HG02759 (cell line): Measurements from ENCODE around the gene SLC25A34.

Experiments
- ATAC-seq: cut with Tn5 transposase; IDR thresholded peaks from one replicate; pipeline ENCODE4 v1.9.1; 2021; ENCODE audit warnings: mild to moderate bottlenecking, moderate library complexity; ENCODE audit not compliant: unreplicated experiment

Gene SLC25A34

DNA sequence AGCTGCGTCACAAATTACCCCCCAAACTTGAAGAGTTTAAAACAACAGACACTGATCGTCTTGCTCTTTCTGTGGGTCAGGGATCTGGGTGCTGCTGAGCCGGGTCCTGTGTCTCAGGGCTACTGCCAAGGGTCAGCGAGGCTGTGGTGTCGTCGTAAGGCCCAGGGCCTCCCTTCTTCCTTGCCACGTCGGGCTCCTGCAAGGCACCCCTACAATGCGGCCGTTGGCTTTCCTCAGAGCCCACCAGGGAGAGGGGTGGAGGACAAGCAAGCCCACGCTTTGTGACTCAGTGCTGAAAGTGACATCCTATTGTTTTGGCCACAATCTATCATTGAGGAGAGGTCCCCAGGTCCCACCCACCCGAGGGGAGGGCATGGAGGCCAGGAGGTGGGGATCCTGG lies 14.9 kb downstream of the SLC25A34 start:
- ATAC-seq = no peak

DNA sequence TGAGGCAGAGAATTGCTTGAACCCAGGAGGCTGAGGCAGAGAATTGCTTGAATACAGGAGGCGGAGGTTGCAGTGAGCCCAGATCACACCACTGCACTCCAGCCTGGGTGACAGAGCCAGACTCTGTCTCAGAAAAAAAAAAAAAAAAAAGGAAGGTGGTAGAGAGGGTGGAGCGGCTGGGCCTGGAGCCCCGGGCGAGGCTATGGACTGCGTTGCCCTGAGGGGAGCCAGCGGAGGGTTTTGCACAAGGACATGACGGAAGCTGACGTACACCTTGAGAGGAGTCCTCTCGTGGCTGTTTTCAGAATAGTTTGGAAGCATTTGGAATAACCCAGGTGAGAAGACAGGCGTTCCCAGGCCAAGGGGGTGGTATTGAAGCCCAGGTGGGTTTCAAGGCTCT lies 15.7 kb downstream of the SLC25A34 start:
- ATAC-seq = no peak

DNA sequence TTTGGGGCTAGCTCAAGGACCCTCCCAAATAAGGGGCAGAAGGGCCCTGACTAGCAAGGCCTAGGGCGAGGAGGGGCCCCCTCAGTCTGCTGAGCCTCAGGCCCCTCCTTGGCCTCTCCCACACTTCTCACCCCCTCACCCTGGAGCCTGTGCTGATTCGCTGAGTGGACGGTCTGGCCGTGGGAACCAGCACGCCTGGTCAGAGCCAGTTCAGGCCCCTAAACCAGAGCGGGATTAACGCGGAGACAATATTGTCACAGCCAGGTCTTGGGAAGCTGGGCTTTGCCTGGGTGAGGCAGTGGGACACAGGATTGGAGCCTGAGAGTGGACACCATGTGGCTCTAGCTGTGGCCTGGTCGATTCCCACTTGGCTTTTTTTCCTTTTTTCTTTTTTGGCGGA lies 17.7 kb downstream of the SLC25A34 start:
- ATAC-seq = no peak

DNA sequence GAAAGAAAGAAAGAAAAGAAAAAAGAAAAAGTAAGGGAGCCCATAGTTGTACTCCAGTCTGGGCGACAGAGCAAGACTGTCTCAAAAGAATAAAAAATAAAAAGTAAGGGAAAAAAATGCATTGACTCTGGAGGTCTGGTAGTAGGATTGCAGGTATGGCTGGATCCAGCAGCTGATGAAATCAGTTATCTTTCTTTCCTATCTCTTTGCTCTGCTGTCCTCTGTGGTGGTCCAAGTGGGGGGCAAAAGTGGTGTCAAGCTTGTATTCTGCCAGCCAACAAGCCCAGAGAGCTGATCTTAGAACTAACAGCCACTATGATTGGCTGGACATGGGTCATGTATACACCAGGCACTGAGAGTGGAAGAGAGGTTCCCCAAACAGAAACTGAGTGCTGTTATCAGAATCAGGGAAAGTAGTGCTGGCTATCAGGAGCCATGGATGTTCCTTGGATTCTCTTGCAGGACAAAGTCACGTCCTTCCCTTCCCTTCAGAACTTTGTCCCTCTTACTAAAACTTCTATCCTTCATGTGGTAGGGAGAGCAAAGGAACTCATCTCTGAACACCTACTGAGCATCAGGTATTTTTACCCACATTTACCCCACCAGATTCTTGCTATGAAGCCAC lies 19.1 kb downstream of the SLC25A34 start:
- no peak for ATAC-seq

DNA sequence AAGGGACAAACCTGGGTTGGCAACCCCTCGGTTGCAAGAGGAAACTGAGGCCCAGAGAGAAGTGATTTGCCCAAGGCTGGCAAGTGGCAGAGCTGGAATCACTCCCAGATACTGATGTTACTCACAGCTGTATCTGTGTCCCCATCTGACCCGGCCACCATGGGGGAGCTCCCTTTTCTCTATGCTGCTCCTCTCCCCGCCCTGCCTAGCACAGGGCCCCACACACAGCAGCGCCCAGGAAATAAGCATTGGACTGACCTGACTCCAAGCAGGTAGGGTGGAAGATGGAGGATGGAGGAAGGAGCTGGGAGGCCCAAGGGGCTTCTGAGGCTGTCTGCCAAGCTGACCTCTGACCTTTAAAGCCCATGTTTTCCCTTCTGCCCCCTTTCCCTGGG lies 19.6 kb downstream of the SLC25A34 start:
- ATAC-seq = no peak

DNA sequence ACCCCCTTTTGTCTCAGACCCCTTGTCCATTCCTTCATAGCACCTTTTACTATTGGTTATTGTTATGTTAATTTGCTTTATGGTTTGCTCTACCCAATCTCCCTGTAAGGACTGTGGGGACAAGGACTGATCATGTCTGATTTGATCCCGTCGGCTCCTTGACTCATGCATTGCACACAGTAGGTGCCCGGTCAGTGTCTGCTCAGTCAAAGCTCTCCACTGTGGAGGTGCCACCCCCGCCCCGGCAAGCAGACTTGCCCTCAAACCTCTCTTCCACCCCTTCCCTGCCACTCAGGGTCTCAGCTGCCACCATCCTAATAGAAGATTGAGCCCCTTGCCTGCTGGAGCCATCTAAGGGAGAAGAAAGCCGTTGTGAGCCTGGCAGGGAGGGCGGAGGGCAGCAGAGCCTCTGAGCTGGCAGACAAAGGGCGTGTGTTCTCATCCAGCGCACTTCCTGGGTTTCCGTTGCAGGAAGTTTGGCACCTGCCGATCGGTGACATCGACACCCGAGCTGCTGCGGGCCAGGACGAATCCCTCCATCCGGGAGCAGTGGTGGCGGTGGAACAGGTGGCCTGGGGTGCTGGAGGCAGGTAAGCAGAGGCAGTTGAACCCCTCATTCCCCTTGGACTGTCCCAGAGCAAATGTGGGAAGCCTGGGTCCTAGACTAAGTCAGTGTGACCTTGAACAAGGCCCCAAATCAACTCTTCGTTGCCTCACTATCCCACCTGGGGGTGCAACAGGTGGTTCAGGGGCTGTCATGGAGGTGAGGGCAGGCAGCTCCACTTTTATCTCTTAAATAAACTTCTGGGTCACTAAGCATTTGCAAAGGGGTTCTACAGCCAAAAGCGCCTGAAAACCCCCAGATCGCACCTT lies 20.3 kb downstream of the SLC25A34 start:
- no peak for ATAC-seq

DNA sequence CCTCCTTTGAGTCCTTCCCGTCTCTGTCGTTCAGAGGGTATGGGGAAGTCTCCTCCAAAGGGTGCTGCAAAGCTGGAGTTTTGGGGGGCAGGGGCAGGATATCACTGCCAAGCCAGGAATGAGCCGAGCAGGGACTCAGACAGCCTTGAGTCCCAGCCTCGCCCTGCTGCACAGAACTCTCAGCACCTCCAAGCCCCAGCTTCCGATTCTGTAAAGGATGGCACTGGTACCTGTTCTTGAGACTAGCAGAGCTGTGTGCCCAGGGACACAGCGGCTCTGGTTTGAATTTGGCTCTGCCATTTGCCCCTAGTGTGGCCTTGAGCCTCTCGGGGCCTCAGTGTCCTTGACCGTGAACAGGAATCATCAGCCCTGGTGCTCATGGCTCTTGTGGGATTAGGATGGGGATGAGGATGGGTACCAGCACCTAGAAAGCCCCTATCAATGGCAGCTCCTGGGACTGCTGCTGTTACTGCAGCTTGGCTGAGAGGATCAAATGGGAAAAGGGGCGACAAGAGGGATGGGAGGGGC lies 21.0 kb downstream of the SLC25A34 start:
- ATAC-seq = no peak

DNA sequence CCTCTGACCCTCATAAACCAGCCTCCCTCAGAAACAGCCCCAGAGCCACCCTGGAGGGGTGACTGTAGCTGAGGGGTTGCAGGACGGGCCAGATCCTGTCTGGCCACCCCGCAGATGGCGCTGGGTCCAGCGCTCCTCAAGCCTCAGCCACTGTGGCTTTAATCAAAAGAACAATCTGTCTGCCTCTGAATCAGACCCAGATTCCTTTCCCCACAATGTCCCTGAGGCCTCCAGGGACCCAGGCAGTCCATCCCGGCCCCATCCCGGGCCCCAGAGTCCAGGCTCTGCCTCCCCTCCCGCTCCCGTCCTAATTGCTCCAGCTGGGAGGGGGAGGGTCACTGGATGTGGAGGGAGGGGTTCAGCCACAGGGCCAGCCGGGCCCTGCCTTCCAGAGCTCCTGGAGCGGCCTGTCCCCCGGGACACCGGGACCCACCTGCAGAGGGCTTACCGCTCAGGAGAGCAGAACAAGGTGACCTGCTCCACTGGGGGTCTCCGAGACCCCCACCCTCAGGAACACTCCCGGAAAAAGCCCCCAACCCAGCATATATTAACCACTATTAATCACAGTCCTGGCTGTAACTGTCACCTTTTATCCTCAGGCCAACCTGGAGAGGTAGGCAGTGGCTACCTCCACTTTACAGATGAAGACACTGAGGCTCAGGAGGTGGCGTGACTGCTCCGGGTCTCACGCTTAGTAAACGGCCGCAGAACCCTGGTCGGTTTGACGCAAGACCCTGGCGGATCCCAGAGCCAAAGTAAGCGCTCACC lies 21.7 kb downstream of the SLC25A34 start:
- no peak for ATAC-seq

DNA sequence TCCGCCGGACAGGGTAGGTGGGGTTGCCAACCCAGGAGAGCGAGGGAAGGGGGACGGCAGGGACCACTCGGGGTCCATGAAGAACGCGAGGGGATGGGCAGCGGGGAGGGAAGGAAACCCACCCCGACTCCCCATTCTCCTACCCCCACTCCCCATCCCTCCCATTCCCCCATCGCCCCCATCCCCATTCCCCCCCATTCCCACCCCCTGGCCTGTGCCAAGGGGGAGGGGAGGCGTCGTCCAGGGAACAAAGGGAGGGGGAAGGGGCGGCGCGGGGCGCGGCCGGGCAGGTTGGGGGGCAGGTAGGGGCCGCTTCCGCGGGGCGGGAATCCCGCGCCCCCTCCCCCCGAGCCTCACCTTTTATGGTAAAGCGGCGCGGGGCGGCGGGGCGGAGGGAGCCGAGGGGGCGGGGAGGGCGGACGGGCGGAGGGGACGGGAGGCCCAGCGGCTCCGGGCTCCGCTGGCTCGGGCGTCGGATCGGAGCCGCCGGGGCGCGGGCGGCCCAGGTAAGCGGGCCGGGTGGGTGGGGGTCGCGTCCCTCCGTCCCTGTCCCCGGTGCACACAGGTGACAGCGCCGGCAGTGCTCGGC lies 22.4 kb downstream of the SLC25A34 start, which contains the start of gene FBLIM1:
FBLIM1 (plus strand) TSS at position 453 of the 589 bp plus-strand sequence. CDS start 6,189 bp downstream, outside the sequence.
- ATAC-seq = no peak

DNA sequence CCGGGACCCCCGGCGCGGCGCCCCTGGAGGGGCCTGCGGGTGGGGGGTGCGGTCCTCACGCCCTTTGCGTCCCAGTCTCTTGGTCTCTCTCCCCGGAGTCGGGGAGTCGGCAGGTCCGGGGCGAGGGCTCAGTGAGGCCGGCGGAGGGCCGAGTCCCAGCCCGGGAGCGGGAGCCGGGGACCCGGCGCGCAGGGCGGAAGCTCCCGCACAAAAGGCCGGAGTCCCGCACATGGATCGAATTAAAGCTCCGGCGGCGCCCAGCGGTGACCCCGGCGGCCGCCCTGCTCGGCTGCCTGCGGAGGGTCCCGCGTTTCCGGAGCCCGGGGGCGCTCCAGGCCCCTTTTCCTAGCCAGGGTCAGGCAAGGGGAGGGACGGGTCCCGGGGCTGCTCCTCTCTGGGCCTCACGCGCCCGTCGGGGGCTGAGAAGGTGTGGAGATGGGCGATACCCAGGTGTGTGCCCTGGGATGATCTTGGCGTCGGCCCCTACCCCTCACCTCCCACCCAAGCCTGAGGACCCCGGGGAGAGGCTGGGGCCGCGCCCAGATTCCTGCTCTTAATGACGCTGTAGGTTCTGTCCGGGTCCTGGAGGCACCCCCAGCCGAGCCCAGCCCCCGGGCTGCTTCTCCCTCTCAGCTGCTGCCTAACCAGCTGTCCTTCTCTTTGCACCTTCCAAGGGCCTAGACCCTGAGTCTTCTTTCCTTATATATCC lies 23.0 kb downstream of the SLC25A34 start:
- ATAC-seq = no peak

DNA sequence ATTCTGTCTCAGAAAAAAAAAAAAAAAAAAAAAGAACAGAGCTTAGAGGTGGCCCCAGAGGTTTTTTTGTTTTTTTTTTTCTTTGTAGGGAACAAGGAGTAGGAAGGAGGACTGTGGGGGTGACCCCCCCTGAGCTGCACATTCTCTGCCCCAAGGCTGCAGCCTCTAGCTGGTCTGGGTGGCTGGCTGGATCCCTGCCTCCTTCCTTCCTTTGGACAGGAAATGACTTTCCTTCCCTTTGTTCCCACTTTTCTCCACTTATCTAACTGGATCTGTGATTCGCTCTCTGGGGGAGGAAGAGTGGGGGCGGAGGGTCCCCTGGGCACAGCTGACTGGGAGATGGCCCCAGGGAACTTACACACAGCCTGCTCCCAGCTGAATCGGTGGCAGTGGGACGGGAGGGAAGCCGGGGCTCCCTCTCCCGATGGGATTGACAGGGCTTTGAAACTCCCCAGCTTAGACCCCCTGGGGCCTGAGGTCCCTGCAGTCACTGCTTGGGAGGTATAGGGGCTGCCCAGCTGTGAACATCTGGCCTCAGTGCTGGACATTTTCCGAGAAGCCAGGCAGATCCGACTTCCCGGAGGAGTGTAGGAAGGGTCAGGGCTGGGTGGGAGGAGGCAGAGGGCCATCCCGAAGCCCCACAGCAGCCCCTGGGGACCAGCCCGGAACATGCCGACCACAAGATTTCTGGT lies 24.6 kb downstream of the SLC25A34 start:
- no peak for ATAC-seq

DNA sequence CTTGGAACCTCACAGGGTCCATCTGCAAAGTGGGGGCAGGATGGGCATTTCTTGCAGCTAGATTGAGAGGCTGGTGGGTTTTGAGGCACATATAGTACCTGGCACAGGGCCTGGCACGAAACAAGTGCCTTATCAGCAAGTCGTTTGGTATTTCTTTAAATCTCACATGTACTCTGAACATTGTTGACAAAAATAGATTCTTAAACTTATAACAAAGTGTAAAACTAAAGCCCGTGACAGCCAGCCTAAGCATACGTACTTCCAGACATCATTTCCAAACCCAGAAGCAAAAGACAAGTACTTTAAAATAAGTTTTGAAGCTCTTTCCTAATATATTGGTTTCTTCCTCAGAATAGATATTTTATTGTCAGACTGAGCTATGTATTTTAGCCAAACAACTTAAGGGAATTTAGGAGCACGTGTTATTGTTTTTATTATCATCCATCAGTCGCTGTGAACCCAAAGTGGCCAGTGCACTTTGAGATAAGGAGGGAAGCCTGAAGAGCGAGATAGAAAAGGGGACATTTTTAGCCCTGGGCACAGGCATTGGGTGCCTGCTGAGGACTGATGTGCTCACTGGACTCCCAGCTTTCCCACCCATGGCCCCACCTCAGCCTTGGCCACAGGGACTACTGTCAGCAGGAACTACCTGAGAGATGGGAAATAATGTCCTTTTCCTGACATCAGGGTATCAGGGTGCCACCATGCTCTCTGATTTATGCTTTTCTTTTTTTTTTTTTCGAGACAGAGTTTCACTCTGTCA lies 25.5 kb downstream of the SLC25A34 start:
- no peak for ATAC-seq

DNA sequence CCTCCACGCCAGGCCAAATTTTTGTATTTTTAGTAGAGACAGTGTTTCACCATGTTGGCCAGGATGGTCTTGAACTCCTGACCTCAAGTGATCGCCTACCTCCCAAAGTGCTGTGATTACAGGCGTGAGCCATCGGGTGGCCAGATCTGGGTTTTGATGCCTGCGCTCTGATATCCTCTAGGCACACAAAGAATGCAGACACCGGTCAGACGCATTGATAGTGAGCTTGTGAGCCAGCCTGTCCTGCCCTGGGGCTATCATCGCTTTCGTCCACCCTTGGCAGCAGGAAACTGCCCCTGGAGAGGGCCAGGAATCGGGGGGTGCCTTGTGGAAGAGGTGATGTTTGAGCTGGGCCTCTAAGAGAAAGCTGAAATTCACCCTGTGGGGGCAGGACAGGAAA lies 26.5 kb downstream of the SLC25A34 start:
- no peak for ATAC-seq

DNA sequence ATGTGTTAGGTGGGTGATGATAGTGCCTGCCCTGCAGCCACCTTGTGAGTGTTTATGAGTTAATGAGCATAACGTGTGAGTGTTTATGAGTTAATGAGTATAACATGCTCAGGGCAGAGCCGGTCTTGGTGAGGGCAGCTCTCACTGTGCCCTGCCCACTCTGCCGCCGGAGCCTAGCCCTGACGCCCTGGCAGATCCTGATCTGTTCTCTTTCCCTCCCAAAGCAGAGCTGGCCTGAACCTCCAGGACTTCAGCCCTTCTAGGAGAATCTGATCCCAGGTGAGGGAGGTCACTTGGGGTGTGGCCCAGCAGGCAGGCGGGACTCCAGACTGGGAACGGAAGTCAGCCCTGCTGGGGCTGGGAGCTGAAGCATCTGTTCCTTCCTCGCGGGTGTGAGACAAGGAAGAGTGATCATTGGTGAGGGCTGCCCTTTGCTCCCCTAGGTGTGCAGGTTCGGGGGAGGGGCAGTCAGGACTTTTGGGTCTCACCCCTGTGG lies 28.3 kb downstream of the SLC25A34 start:
- ATAC-seq = no peak

DNA sequence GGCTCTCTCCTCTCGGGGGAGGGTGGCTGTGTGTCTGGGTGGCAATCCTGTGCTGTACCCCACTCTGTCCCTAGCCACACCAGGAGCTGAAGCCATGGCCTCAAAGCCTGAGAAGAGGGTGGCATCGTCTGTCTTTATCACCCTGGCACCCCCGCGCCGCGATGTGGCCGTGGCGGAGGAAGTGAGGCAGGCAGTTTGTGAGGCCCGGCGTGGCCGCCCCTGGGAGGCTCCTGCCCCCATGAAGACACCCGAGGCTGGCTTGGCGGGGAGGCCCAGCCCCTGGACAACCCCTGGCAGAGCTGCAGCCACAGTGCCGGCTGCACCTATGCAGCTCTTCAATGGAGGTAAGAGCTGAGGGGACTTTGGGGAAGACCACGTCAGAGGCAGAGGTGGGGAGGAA lies 28.8 kb downstream of the SLC25A34 start:
- no peak for ATAC-seq

DNA sequence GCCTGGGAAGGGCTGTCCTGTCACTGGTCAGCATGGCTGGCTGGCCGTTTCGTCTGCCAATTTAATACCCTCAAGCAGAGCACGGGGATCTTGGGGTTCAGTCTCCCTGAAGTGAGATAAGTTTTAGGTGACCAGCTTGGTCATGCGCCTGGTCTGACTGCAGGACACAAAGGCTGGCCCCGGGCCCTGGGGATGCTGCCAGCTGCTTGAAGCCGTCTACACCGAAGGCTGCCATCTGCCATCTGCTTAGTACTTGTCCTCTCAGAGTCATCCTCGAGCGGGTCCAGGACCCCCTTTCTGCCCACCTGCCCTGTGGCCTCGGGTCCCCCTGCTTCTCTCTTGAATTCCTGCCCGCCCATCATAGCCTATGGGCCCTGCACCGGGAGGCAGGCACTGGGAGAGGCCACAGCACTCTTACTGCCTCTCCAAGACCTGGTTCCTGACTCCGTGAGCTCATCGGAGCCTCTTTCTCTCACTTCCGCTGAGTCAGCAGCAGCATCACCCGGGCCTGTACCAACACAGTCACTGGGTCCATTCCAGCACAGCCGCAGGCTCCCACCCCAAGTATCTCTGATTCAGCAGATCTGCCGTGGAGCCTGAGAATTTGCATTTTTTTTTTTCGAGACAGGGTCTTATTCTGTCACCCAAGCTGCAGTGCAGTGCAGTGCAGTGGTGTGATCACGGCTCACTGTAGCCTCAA lies 29.6 kb downstream of the SLC25A34 start:
- no peak for ATAC-seq

DNA sequence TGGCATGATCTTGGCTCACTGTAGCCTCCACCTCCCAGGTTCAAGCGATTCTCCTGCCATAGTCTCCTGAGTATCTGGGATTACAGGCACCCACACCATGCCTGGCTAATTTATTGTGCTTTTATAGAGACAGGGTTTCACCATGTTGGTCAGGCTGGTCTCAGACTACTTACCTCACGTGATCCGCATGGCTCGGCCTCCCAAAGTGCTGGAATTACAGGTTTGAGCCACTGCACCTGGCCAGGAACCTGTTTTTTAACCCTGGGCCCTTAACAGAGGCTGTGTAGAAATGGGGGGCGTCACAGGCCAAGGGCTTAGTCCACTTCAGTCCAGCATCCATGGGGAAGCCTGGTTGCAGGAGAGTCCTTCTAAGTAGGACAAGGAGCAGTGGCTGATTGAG lies 31.9 kb downstream of the SLC25A34 start:
- ATAC-seq = no peak

DNA sequence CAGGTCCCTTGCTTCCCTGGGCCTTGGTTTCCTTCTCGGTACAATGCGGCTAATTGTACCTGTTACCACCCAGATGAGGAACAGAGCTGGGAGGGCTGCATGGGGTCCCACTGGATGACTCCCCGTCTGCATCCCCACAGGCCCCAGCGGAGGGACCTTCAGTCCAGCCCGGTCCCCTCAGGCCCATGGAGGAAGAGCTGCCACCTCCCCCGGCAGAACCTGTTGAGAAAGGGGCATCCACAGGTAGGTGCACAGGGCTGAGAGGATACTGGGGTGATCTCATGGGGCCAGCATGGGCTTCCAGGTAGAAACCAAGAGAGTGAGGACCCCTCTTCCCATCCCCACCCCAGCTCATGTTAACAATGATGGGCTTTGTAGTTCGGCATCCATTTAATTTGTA lies 32.3 kb downstream of the SLC25A34 start:
- ATAC-seq = no peak
